ENCODE measurements around the gene PNN.

PNN gene

GRCh38 chr14:39229601-39230110 is 54.6 kb downstream of the PNN start:
- DNase-seq (ENCODE audit: low spot score) = no peak

GRCh38 chr14:39230416-39231035 is 55.5 kb downstream of the PNN start:
- peak; percentile 30 for DNase-seq (ENCODE audit: low spot score)

- DNase-seq (ENCODE audit: low spot score) = peak; percentile 50
Measured at GRCh38 chr14:39231751-39232553, 56.9 kb downstream of the PNN start.

Measured in RKO (cell line).